ENCODE measurements around the gene SPCS2. TPM values are rescaled to one million over a fixed set of nuclear protein-coding genes. Genes with fewer than 3 reads are reported as not detected.
"Not testable (repeated sequence)": the region's sequence is repeated elsewhere in the genome, so short reads cannot be mapped to it uniquely, and the experiment has no call there.

SPCS2 gene
- total RNA-seq, 1 donor from 2014 or later = 129 TPM

DNA sequence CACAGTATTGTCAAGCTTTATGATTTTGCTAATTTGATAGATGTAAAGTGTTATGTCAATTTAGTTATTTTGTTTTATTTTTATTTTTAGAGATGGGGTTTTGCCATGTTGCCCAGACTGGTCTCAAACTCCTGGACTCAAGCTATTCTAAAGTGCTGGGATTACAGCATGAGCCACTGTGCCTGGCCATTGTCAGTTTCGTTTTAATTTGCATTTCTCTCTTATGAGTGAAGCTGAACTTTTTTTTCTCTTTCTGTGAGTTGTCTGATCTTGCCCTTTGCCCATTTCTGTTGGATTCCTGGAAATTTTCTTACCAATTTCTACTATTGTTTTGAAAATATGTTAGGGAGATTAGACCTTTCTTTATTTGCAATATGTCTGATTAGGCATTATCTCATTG, 55.1 kb downstream of the SPCS2 start:
- H3K36me3 Mint-ChIP-seq (ENCODE audit: low read depth) = peaks cover 37% of the 10 kb centered on the region
- POLR2A ChIA-PET = no interaction called here
- intact Hi-C loops (cut with micrococcal nuclease) = no loop called here
- H3K9me3 Mint-ChIP-seq = no peaks in the 10 kb centered on the region
- no peak overlapping the region for H3K4me3 Mint-ChIP-seq
- CTCF ChIA-PET = interaction anchor here (0.6 kb wide), 1 partner anchor 18 kb away, joined by 3 read pairs; no protein-coding TSS in a partner anchor
- peaks cover 12% of the 10 kb centered on the region for H3K4me1 Mint-ChIP-seq
- no peaks in the 10 kb centered on the region for H3K27me3 Mint-ChIP-seq
- TF ChIP-seq, protein P1, sequence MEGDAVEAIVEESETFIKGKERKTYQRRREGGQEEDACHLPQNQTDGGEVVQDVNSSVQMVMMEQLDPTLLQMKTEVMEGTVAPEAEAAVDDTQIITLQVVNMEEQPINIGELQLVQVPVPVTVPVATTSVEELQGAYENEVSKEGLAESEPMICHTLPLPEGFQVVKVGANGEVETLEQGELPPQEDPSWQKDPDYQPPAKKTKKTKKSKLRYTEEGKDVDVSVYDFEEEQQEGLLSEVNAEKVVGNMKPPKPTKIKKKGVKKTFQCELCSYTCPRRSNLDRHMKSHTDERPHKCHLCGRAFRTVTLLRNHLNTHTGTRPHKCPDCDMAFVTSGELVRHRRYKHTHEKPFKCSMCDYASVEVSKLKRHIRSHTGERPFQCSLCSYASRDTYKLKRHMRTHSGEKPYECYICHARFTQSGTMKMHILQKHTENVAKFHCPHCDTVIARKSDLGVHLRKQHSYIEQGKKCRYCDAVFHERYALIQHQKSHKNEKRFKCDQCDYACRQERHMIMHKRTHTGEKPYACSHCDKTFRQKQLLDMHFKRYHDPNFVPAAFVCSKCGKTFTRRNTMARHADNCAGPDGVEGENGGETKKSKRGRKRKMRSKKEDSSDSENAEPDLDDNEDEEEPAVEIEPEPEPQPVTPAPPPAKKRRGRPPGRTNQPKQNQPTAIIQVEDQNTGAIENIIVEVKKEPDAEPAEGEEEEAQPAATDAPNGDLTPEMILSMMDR (IDR thresholded peaks at IDR 0.05) = no peak
- no peak overlapping the region for H3K27ac Mint-ChIP-seq
- ATAC-seq (ENCODE audit: low read depth) (no peak), DNase-seq (no peak)

DNA sequence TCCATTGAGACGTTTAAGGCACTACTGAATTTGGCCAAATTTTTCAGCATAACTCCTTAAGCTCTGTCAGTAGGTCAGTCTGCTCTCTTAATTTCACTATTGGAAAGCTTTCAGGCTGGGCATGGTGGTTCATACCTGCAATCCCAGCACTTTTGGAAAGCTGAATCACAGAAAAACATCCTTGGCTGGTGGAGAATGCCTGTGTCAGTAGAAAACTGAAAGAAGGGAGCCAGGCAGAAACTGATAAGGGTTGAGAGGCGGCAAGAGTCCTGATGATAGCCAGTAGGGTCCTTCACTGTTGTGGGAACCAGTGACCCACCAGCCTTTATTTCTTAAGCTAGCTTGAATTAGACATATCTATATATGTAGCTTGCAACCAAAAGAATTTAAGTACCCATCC, 62.3 kb downstream of the SPCS2 start:
- peaks cover 48% of the 10 kb centered on the region for H3K36me3 Mint-ChIP-seq (ENCODE audit: low read depth)
- no peaks in the 10 kb centered on the region for H3K4me1 Mint-ChIP-seq
- intact Hi-C loops (cut with micrococcal nuclease) = no loop called here
- ChIA-PET POLR2A (no interaction called here), CTCF (interaction anchor here (1.3 kb wide), 1 partner anchor 11 kb away, joined by 5 read pairs; no protein-coding TSS in a partner anchor)
- H3K27me3 Mint-ChIP-seq = no peaks in the 10 kb centered on the region
- no peak overlapping the region for H3K4me3 Mint-ChIP-seq
- no peaks in the 10 kb centered on the region for H3K9me3 Mint-ChIP-seq
- no peak overlapping the region for H3K27ac Mint-ChIP-seq
- TF ChIP-seq, protein P1 (IDR thresholded peaks at IDR 0.05) = no peak
- ATAC-seq (ENCODE audit: low read depth) = no peak
- DNase-seq = no peak

GRCh38 chr11:75011872-75012271, 62.8 kb downstream of the SPCS2 start:
- H3K9me3 Mint-ChIP-seq = no peaks in the 10 kb centered on the region
- H3K36me3 Mint-ChIP-seq (ENCODE audit: low read depth) = peaks cover 44% of the 10 kb centered on the region
- TF ChIP-seq, protein P1 (IDR thresholded peaks at IDR 0.05) = no peak
- CTCF ChIA-PET = interaction anchor here (1.3 kb wide), 1 partner anchor 11 kb away, joined by 5 read pairs; no protein-coding TSS in a partner anchor
- DNase-seq (no peak), ATAC-seq (ENCODE audit: low read depth) (no peak)
- POLR2A ChIA-PET = no interaction called here
- no peak overlapping the region for H3K27ac Mint-ChIP-seq
- no peaks in the 10 kb centered on the region for H3K4me1 Mint-ChIP-seq
- intact Hi-C loops (cut with micrococcal nuclease) = no loop called here
- no peaks in the 10 kb centered on the region for H3K27me3 Mint-ChIP-seq
- H3K4me3 Mint-ChIP-seq = no peak overlapping the region

GRCh38 chr11:75013051-75013450, 64.0 kb downstream of the SPCS2 start:
- Mint-ChIP-seq H3K27ac (no peak overlapping the region), H3K9me3 (no peaks in the 10 kb centered on the region), H3K27me3 (no peaks in the 10 kb centered on the region), H3K4me3 (no peak overlapping the region), H3K4me1 (no peaks in the 10 kb centered on the region), H3K36me3 (ENCODE audit: low read depth) (peaks cover 36% of the 10 kb centered on the region)
- CTCF ChIA-PET = interaction anchor here (2.1 kb wide), 1 partner anchor 10 kb away, joined by 7 read pairs; no protein-coding TSS in a partner anchor
- TF ChIP-seq, protein P1 (IDR thresholded peaks at IDR 0.05) = no peak
- intact Hi-C loops (cut with micrococcal nuclease) = no loop called here
- POLR2A ChIA-PET = no interaction called here
- no peak for DNase-seq
- no peak for ATAC-seq (ENCODE audit: low read depth)

- no peak overlapping the region for H3K27ac Mint-ChIP-seq
- H3K4me1 Mint-ChIP-seq = no peaks in the 10 kb centered on the region
- H3K36me3 Mint-ChIP-seq (ENCODE audit: low read depth) = peaks cover 37% of the 10 kb centered on the region
- intact Hi-C loops (cut with micrococcal nuclease) = no loop called here
- ChIA-PET POLR2A (no interaction called here), CTCF (interaction anchor here (2.1 kb wide), 1 partner anchor 9 kb away, joined by 7 read pairs; no protein-coding TSS in a partner anchor)
- TF ChIP-seq, protein P1 (IDR thresholded peaks at IDR 0.05) = no peak
- H3K27me3 Mint-ChIP-seq = no peaks in the 10 kb centered on the region
- H3K4me3 Mint-ChIP-seq = no peak overlapping the region
- ATAC-seq (ENCODE audit: low read depth) (no peak), DNase-seq (no peak)
- peaks cover 4% of the 10 kb centered on the region for H3K9me3 Mint-ChIP-seq
Observed at GRCh38 chr11:75014129-75014528, 65.1 kb downstream of the SPCS2 start.

- CTCF ChIA-PET; H3K27ac Mint-ChIP-seq; DNase-seq; H3K36me3 Mint-ChIP-seq (ENCODE audit: low read depth); ATAC-seq (ENCODE audit: low read depth); H3K4me1 Mint-ChIP-seq; intact Hi-C loops (cut with micrococcal nuclease); POLR2A ChIA-PET; H3K4me3 Mint-ChIP-seq; H3K9me3 Mint-ChIP-seq; H3K27me3 Mint-ChIP-seq: not testable (repeated sequence)
Observed at GRCh38 chr11:75019200-75019599, 70.1 kb downstream of the SPCS2 start.

DNA sequence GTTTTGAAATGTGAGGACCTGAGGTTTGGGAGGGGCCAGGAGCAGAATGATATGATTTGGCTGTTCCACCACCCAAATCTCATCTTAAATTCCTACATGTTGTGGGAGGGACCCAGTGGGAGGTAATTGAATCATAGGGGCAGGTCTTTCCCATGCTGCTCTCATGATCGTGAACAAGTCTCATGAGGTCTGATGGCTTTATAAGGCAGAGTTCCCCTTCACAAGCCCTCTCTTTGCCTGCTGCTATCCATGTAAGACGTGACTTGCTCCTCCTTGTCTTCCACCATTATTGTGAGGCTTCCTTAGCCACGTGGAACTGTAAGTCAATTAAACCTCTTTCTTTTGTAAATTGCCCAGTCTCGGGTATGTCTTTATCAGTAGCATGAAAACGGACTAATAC, 71.3 kb downstream of the SPCS2 start:
- CTCF ChIA-PET, H3K27me3 Mint-ChIP-seq: not testable (repeated sequence)
- intact Hi-C loops (cut with micrococcal nuclease) = loop anchor here (5.0 kb wide), 1 partner anchor 122 kb away; no protein-coding TSS in a partner anchor

More for the DNA sequence above, 71.3 kb downstream of the SPCS2 start:
- H3K9me3 Mint-ChIP-seq; H3K4me1 Mint-ChIP-seq; H3K27ac Mint-ChIP-seq; H3K4me3 Mint-ChIP-seq; ATAC-seq (ENCODE audit: low read depth); POLR2A ChIA-PET; DNase-seq; H3K36me3 Mint-ChIP-seq (ENCODE audit: low read depth): not testable (repeated sequence)
